GM13976 (cell line): ENCODE results near the gene PGLYRP1.

Source experiments
- DNase-seq: peaks from one replicate; pipeline ENCODE4 v3.0.0; 2012; ENCODE audit warnings: low spot score
- CTCF ChIP-seq: IDR thresholded peaks from 2 replicates; pipeline ENCODE4 v1.5.1; 2012; ENCODE audit warnings: borderline replicate concordance, mild to moderate bottlenecking; ENCODE audit not compliant: insufficient read depth; ENCODE audit errors: extremely low read depth, missing control alignments, control extremely low read depth
- in situ Hi-C: fragments of 300-500 bp; cut with MboI; formaldehyde crosslinking; loops from one replicate; pipeline ENCODE4 v1.12.0; 2022; ENCODE audit warnings: low sequenced_read_pairs, mixed read lengths, inconsistent platforms; ENCODE audit not compliant: unreplicated experiment

PGLYRP1 gene

GRCh38 chr19:46017095-46017429 lies 5.8 kb downstream of the PGLYRP1 start:
- no peak for DNase-seq
- in situ Hi-C loops: no loop called here
- TF ChIP-seq CTCF: no peak

- in situ Hi-C loops: no loop called here
- DNase-seq: peak; percentile 94
- peak; percentile 85 for TF ChIP-seq CTCF
These were observed 6.3 kb downstream of the PGLYRP1 start for GRCh38 chr19:46016426-46017094.

GRCh38 chr19:46015687-46016425 lies 7.0 kb downstream of the PGLYRP1 start:
- in situ Hi-C loops: no loop called here
- no peak for TF ChIP-seq CTCF
- DNase-seq: peak; percentile 63

- DNase-seq: peak; percentile 83
- no peak for TF ChIP-seq CTCF
- in situ Hi-C loops: no loop called here
These were observed 7.7 kb downstream of the PGLYRP1 start for GRCh38 chr19:46014941-46015686.

GRCh38 chr19:46014534-46014933 lies 8.3 kb downstream of the PGLYRP1 start:
- no peak for TF ChIP-seq CTCF
- in situ Hi-C loops: no loop called here
- no peak for DNase-seq

- TF ChIP-seq CTCF: peak; percentile 76
- peak; percentile 80 for DNase-seq
- in situ Hi-C loops: no loop called here
These were observed 13.0 kb downstream of the PGLYRP1 start for GRCh38 chr19:46009530-46010510.
